HG02759 (cell line): ENCODE measurements around the gene LAMB3.

Experiments
- ATAC-seq: cut with Tn5 transposase; IDR thresholded peaks from one replicate; pipeline ENCODE4 v1.9.1; 2021; ENCODE audit warnings: mild to moderate bottlenecking, moderate library complexity; ENCODE audit not compliant: unreplicated experiment

LAMB3 gene

GRCh38 chr1:209662879-209663327 lies 10.7 kb upstream of the LAMB3 start:
- no peak for ATAC-seq

- ATAC-seq: no peak
Measured at GRCh38 chr1:209661071-209661470, 8.8 kb upstream of the LAMB3 start.

- peak; percentile 80 for ATAC-seq
Measured at GRCh38 chr1:209659909-209660308, 7.7 kb upstream of the LAMB3 start.

- ATAC-seq: no peak
Measured at GRCh38 chr1:209657918-209658317, 5.7 kb upstream of the LAMB3 start.

- peak; percentile 47 for ATAC-seq
Measured at GRCh38 chr1:209657140-209657879, 5.1 kb upstream of the LAMB3 start.

GRCh38 chr1:209655411-209656231 lies 3.4 kb upstream of the LAMB3 start:
- ATAC-seq: no peak

- no peak for ATAC-seq
Measured at GRCh38 chr1:209653915-209654351, 1.7 kb upstream of the LAMB3 start.

GRCh38 chr1:209652873-209653401 lies 712 bp upstream of the LAMB3 start:
- ATAC-seq: no peak

GRCh38 chr1:209651138-209651587 lies 1.1 kb downstream of the LAMB3 start:
- ATAC-seq: peak; percentile 64

- no peak for ATAC-seq
Measured at GRCh38 chr1:209650454-209650853, 1.8 kb downstream of the LAMB3 start.

- ATAC-seq: no peak
Measured at GRCh38 chr1:209648931-209649776, 3.1 kb downstream of the LAMB3 start.

- ATAC-seq: no peak
Measured at GRCh38 chr1:209648346-209648745, 3.9 kb downstream of the LAMB3 start.

GRCh38 chr1:209647156-209647555 lies 5.1 kb downstream of the LAMB3 start:
- ATAC-seq: no peak

- ATAC-seq: no peak
Measured at GRCh38 chr1:209646558-209646957, 5.7 kb downstream of the LAMB3 start.

GRCh38 chr1:209645574-209646452 lies 6.4 kb downstream of the LAMB3 start:
- ATAC-seq: no peak

GRCh38 chr1:209643285-209644020 lies 8.8 kb downstream of the LAMB3 start:
- no peak for ATAC-seq

- ATAC-seq: no peak
Measured at GRCh38 chr1:209642816-209643215, 9.4 kb downstream of the LAMB3 start.

- no peak for ATAC-seq
Measured at GRCh38 chr1:209641832-209642172, 10.4 kb downstream of the LAMB3 start.

GRCh38 chr1:209635850-209636249 lies 16.4 kb downstream of the LAMB3 start:
- ATAC-seq: no peak
